Measurements from ENCODE around the gene ITGA1.
"Not testable (repeated sequence)": the region's sequence is repeated elsewhere in the genome, so short reads cannot be mapped to it uniquely, and the experiment has no call there.

ITGA1 gene

DNA sequence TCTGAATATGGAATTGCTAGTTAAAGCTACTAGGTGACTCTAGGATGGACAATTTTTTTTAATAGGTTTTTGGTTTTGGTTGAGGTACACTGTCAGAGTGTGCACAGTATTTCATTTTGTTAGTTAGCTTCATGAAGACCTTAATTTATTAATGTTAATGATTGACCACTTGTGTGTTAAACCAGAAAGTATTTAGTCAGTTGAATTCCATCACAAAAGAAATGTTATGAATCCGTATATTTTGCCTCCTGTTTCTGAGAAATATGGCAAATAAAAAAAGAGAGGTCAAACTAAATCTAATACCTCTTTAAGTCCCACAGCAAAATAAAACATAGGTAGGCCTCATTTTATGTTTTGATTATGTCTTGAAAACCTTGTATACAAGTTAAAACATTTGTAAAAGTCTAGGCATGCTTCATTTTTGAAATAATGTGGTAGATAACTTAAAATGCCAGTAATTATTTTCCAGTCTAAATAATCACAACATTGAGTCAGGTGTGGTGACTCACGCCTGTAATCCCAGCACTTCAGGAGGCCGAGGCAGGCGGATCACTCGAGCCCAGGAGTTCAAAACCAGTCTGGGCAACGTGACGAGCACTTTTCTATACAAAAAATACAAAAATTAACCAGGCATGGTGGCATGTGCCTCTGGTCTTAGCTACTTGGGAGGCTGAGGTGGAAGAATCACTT lies 50.8 kb downstream of the ITGA1 start:
- H3K9me3 ChIP-seq (ENCODE audit: control insufficient read depth, low read length): no peaks in the 10 kb centered on the region
- H3K4me3 ChIP-seq (ENCODE audit: insufficient read depth, low read depth, low read length): no peak overlapping the region
- H3K27me3 ChIP-seq (ENCODE audit: control insufficient read depth, insufficient read depth, low read length, poor library complexity, severe bottlenecking): no peaks in the 10 kb centered on the region
- no peaks in the 10 kb centered on the region for H3K4me1 ChIP-seq (ENCODE audit: control insufficient read depth, insufficient read depth, low read length)
- no peak overlapping the region for H3K27ac ChIP-seq (ENCODE audit: insufficient read depth, low read depth, low read length, poor library complexity, severe bottlenecking)
- H3K36me3 ChIP-seq (ENCODE audit: control insufficient read depth, insufficient read depth, low read length): no peaks in the 10 kb centered on the region
- WGBS, 2 experiments: 87 to 90% methylated on average over 6 to 7 of the region's 7 CpGs

DNA sequence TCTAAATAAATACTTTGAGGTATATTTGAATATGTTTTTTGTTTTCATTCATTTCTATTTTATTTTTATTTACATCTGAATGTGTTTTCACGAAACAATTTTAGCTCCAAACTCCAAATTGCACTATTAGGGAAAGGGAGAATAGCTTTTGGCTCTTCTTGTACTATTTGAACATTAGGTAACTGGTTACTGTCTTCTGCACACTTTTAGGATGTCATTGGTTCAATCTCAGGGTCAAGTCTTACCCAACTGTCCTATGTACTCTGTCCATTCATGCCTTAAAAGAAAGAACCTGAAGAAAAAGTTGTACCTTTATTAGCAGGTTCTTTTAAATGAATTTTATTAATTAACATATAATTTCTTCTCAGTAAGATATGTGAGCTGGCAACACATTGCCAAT lies 51.6 kb downstream of the ITGA1 start:
- Histone ChIP-seq H3K27ac (ENCODE audit: insufficient read depth, low read depth, low read length, poor library complexity, severe bottlenecking) (no peak overlapping the region), H3K27me3 (ENCODE audit: control insufficient read depth, insufficient read depth, low read length, poor library complexity, severe bottlenecking) (no peaks in the 10 kb centered on the region), H3K4me3 (ENCODE audit: insufficient read depth, low read depth, low read length) (no peak overlapping the region), H3K36me3 (ENCODE audit: control insufficient read depth, insufficient read depth, low read length) (no peaks in the 10 kb centered on the region), H3K4me1 (ENCODE audit: control insufficient read depth, insufficient read depth, low read length) (no peaks in the 10 kb centered on the region), H3K9me3 (ENCODE audit: control insufficient read depth, low read length) (no peaks in the 10 kb centered on the region)
- WGBS, 2 experiments: no CpG with 5 or more reads among the region's 1 CpG

DNA sequence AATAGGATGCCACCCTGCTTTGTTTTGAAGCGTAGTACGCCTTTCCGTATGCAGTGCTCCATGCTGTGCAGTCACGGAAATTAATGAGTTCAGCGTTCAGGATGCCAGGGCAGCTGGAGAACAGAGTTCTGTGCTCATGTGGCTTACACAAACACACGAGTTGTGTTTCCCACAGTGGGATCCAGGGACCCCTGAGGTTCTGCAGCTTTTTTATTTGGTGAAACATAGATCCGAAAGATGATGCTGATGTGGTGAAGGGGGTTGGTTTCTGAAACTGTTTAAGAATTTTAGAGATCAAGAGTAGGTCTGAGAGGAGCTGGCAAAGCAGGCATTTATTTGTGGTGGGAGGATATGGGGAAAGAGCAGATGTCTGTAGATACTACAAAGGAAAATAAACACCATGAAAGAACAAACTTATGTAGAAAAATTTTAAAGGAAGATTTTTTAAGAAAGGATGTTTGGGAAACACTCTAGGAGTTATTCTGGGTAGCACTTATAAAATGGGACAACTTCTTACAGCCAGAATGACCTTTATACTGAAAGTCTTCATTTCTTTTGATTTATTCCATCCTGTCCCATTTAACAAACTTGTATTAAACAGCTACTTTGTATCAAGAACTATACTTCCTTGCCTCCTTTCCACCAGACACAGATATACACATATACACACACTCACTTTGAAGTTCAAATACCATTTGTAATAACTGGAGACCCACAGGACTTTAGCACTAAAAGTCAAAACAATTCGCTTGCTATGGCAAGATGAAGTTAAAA lies 52.7 kb downstream of the ITGA1 start:
- WGBS, 2 experiments: 72 to 74% methylated on average over 8 of the region's 8 CpGs
- H3K4me3 ChIP-seq (ENCODE audit: insufficient read depth, low read depth, low read length): no peak overlapping the region
- H3K4me1 ChIP-seq (ENCODE audit: control insufficient read depth, insufficient read depth, low read length): no peaks in the 10 kb centered on the region
- H3K27me3 ChIP-seq (ENCODE audit: control insufficient read depth, insufficient read depth, low read length, poor library complexity, severe bottlenecking): no peaks in the 10 kb centered on the region
- no peaks in the 10 kb centered on the region for H3K9me3 ChIP-seq (ENCODE audit: control insufficient read depth, low read length)
- H3K27ac ChIP-seq (ENCODE audit: insufficient read depth, low read depth, low read length, poor library complexity, severe bottlenecking): no peak overlapping the region
- no peaks in the 10 kb centered on the region for H3K36me3 ChIP-seq (ENCODE audit: control insufficient read depth, insufficient read depth, low read length)

DNA sequence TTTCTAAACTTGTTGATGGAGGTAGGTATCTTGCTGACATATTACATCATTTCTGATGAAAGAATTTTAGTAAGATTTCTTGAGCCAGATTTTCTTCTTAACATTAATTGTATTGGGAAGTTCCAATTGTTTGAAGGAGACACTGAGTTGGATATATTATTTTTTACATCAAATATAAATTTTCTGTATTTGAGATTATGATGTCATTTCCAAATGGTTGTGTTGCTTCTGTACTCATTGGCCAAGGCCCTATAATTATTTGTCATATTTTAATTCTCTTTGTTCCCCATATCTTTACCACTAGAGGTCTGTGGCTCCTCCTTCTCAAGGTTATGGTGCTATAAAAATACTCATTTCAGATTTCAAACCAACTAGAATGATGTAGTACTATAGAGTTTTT lies 53.4 kb downstream of the ITGA1 start:
- Histone ChIP-seq H3K27me3 (ENCODE audit: control insufficient read depth, insufficient read depth, low read length, poor library complexity, severe bottlenecking) (no peaks in the 10 kb centered on the region), H3K4me1 (ENCODE audit: control insufficient read depth, insufficient read depth, low read length) (no peaks in the 10 kb centered on the region), H3K4me3 (ENCODE audit: insufficient read depth, low read depth, low read length) (no peak overlapping the region), H3K9me3 (ENCODE audit: control insufficient read depth, low read length) (no peaks in the 10 kb centered on the region), H3K27ac (ENCODE audit: insufficient read depth, low read depth, low read length, poor library complexity, severe bottlenecking) (no peak overlapping the region), H3K36me3 (ENCODE audit: control insufficient read depth, insufficient read depth, low read length) (no peaks in the 10 kb centered on the region)

DNA sequence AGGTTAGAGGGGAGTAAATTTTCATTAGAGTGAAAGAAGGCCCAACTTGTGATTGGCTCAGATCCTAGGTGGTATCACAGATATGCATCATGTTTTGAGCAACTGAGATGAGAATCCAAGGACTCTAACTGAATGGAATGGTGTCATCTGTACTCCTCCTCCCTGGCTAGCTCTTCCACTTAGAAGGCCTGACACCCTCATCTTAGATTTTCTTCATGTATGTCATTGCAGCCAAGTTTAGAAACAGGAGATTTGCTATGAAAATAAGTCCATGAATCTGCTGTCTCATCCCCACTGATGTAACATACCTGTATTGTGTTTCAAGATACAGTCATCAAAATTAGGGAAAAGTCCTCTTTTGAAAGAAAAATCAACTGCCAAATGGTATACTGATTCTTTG lies 54.4 kb downstream of the ITGA1 start:
- no peaks in the 10 kb centered on the region for H3K4me1 ChIP-seq (ENCODE audit: control insufficient read depth, insufficient read depth, low read length)
- no peaks in the 10 kb centered on the region for H3K36me3 ChIP-seq (ENCODE audit: control insufficient read depth, insufficient read depth, low read length)

DNA sequence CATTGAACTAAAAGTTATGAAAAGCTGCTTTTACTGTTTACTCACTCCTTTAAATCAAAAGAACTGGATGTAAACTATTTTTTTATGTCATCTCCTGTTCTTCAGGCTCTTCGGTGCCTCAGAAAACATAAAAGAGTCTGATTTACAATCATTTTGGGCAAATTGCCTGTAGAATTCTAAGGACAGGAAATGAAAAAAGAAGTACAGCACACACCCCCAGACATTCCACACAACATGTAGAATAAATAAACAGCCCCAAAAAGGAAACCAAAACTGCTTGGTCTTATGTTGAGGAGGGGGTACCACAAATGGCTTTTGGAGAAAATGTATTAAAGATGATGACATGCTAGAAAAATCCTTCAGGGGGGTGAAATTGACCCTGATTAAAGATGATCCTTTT lies 57.2 kb downstream of the ITGA1 start:
- Histone ChIP-seq H3K4me3 (ENCODE audit: insufficient read depth, low read depth, low read length) (no peak overlapping the region), H3K36me3 (ENCODE audit: control insufficient read depth, insufficient read depth, low read length) (no peaks in the 10 kb centered on the region), H3K4me1 (ENCODE audit: control insufficient read depth, insufficient read depth, low read length) (no peaks in the 10 kb centered on the region), H3K9me3 (ENCODE audit: control insufficient read depth, low read length) (no peaks in the 10 kb centered on the region), H3K27ac (ENCODE audit: insufficient read depth, low read depth, low read length, poor library complexity, severe bottlenecking) (no peak overlapping the region), H3K27me3 (ENCODE audit: control insufficient read depth, insufficient read depth, low read length, poor library complexity, severe bottlenecking) (no peaks in the 10 kb centered on the region)
- WGBS, 2 experiments: 100% methylated on average over 1 of the region's 1 CpG

More for the DNA sequence above, 54.4 kb downstream of the ITGA1 start:
- Histone ChIP-seq H3K9me3 (ENCODE audit: control insufficient read depth, low read length) (no peaks in the 10 kb centered on the region), H3K27ac (ENCODE audit: insufficient read depth, low read depth, low read length, poor library complexity, severe bottlenecking) (no peak overlapping the region), H3K4me3 (ENCODE audit: insufficient read depth, low read depth, low read length) (no peak overlapping the region), H3K27me3 (ENCODE audit: control insufficient read depth, insufficient read depth, low read length, poor library complexity, severe bottlenecking) (no peaks in the 10 kb centered on the region)

DNA sequence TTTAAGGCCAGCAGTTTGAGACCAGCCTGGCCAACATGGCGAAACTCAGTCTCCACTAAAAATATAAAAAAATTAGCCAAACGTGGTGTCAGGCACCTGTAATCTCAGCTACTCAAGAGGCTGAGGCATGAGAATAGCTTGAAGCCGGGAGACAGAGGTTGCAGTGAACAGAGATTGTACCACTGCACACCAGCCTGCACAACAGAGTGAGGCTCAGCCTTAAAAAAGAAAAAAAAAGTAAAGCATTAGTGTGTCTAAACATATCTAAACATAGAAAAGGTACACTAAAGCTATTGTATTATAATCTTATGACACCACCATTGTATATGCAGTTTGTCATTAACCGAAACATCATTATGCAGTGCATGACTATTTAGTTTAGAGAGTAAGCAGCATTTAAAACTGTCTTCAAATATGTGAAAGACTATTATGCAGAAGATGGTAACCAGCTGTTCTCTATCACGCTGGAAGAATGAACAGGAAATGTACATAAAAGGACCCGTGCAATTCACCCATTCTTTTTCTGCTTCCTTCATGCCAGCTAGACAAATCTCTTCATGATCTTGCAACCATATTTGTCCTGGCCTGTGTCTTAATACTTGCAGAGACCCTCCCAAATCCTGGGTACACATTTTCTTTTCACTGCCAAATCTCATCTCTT lies 58.6 kb downstream of the ITGA1 start:
- no peaks in the 10 kb centered on the region for H3K27me3 ChIP-seq (ENCODE audit: control insufficient read depth, insufficient read depth, low read length, poor library complexity, severe bottlenecking)
- no peak overlapping the region for H3K4me3 ChIP-seq (ENCODE audit: insufficient read depth, low read depth, low read length)
- no peaks in the 10 kb centered on the region for H3K4me1 ChIP-seq (ENCODE audit: control insufficient read depth, insufficient read depth, low read length)
- H3K9me3 ChIP-seq (ENCODE audit: control insufficient read depth, low read length): no peaks in the 10 kb centered on the region
- no peak overlapping the region for H3K27ac ChIP-seq (ENCODE audit: insufficient read depth, low read depth, low read length, poor library complexity, severe bottlenecking)
- H3K36me3 ChIP-seq (ENCODE audit: control insufficient read depth, insufficient read depth, low read length): no peaks in the 10 kb centered on the region
- WGBS, 2 experiments: 84 to 87% methylated on average over 5 to 6 of the region's 6 CpGs

DNA sequence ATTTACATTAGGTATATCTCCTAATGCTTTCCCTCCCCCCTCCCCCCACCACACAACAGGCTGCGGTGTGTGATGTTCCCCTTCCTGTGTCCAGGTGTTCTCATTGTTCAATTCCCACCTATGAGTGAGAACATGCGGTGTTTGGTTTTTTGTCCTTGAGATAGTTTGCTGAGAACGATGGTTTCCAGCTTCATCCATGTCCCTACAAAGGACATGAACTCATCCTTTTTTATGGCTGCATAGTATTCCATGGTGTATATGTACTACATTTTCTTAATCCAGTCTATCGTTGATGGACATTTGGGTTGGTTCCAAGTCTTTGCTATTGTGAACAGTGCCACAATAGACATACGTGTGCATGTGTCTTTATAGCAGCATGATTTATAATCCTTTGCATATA lies 61.0 kb downstream of the ITGA1 start:
- not testable (repeated sequence) for H3K36me3 ChIP-seq (ENCODE audit: control insufficient read depth, insufficient read depth, low read length)
- WGBS, 2 experiments: 80 to 96% methylated on average over 1 to 4 of the region's 5 CpGs

DNA sequence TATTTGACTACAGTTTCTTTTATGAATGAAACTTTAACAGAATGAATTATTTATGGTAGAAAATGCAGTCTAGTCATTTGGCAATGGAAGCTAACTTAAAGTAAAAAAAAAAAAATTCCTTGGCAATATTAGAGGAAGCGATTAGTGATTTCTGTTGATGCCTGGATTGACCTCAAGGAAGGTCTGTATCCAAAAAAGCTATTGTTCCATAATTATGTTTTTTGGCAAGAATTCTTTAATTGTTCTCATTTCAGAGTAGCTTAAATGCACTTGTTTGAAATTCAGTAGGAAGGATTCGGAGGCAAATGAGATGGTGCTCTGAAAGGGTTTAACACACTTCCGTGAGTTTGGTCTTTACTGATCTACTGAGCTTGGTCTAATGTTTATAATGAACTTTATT lies 61.8 kb downstream of the ITGA1 start:
- no peak overlapping the region for H3K27ac ChIP-seq (ENCODE audit: insufficient read depth, low read depth, low read length, poor library complexity, severe bottlenecking)
- H3K27me3 ChIP-seq (ENCODE audit: control insufficient read depth, insufficient read depth, low read length, poor library complexity, severe bottlenecking): no peaks in the 10 kb centered on the region
- WGBS, 2 experiments: 96 to 99% methylated on average over 3 of the region's 3 CpGs
- H3K4me1 ChIP-seq (ENCODE audit: control insufficient read depth, insufficient read depth, low read length): no peaks in the 10 kb centered on the region
- H3K36me3 ChIP-seq (ENCODE audit: control insufficient read depth, insufficient read depth, low read length): no peaks in the 10 kb centered on the region
- no peak overlapping the region for H3K4me3 ChIP-seq (ENCODE audit: insufficient read depth, low read depth, low read length)
- H3K9me3 ChIP-seq (ENCODE audit: control insufficient read depth, low read length): no peaks in the 10 kb centered on the region

More for the DNA sequence above, 61.0 kb downstream of the ITGA1 start:
- not testable (repeated sequence) for H3K27ac ChIP-seq (ENCODE audit: insufficient read depth, low read depth, low read length, poor library complexity, severe bottlenecking); H3K4me1 ChIP-seq (ENCODE audit: control insufficient read depth, insufficient read depth, low read length); H3K9me3 ChIP-seq (ENCODE audit: control insufficient read depth, low read length); H3K27me3 ChIP-seq (ENCODE audit: control insufficient read depth, insufficient read depth, low read length, poor library complexity, severe bottlenecking); H3K4me3 ChIP-seq (ENCODE audit: insufficient read depth, low read depth, low read length)

DNA sequence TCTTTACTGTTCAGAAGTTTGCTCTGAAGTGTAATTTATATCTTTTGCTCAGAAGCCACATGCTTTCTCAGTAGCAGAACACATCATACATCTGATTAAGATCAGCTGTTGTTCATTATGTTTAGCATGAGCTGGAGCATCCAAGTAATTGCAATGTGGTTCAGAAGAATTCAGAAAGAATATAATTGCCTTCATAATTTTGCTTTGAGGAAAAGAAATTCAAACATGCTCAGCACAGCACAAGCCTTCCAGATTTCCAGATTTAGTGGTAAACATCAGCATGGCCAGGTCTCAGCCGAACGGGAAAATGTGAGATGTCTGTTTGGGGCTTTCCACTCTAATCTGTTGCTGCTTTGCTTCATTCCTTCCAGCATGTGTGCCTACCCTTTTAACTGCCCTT lies 65.9 kb downstream of the ITGA1 start:
- H3K9me3 ChIP-seq (ENCODE audit: control insufficient read depth, low read length): no peaks in the 10 kb centered on the region

More for the DNA sequence above, 65.9 kb downstream of the ITGA1 start:
- Histone ChIP-seq H3K27me3 (ENCODE audit: control insufficient read depth, insufficient read depth, low read length, poor library complexity, severe bottlenecking) (no peaks in the 10 kb centered on the region), H3K36me3 (ENCODE audit: control insufficient read depth, insufficient read depth, low read length) (no peaks in the 10 kb centered on the region), H3K27ac (ENCODE audit: insufficient read depth, low read depth, low read length, poor library complexity, severe bottlenecking) (no peak overlapping the region), H3K4me1 (ENCODE audit: control insufficient read depth, insufficient read depth, low read length) (no peaks in the 10 kb centered on the region), H3K4me3 (ENCODE audit: insufficient read depth, low read depth, low read length) (no peak overlapping the region)
- WGBS, 2 experiments: 92 to 95% methylated on average over 2 of the region's 2 CpGs
